Measurements from ENCODE around the gene UBE2J2. TPM values are rescaled to one million over a fixed set of nuclear protein-coding genes. Genes with fewer than 3 reads are reported as not detected.

The UBE2J2 gene
- total RNA-seq, 3 donors from 2014 or later (not counting 1 experiment from before 2014, with no cell fraction given) = 66.0 to 84.2 (median 78.1) TPM

- H3K27ac ChIP-seq (ENCODE audit: low read length) = no peak overlapping the region
- Mint-ChIP-seq H3K36me3 (no peaks in the 10 kb centered on the region), H3K9me3 (no peaks in the 10 kb centered on the region), H3K4me3 (no peak overlapping the region), H3K27ac (no peak overlapping the region), H3K4me1 (peaks cover 0 to 3% of the 10 kb centered on the region in 2 donors), H3K27me3 (ENCODE audit: low read depth in 2 of 2) (no peaks in the 10 kb centered on the region)
- no peaks in the 10 kb centered on the region for H3K27me3 ChIP-seq (ENCODE audit: control insufficient read depth, insufficient read depth, low read length)
- no peak for TF ChIP-seq CTCF (IDR thresholded peaks at IDR 0.05)
- ATAC-seq = peak in 1 of 3 donors; percentile 46
- no peak for DNase-seq
- H3K4me1 ChIP-seq (ENCODE audit: control insufficient read depth, insufficient read depth, low read length) = peaks cover 4% of the 10 kb centered on the region
- intact Hi-C loops (cut with micrococcal nuclease) = no loop called here
- H3K36me3 ChIP-seq (ENCODE audit: control insufficient read depth, insufficient read depth, low read length) = no peaks in the 10 kb centered on the region
- H3K9me3 ChIP-seq (ENCODE audit: control insufficient read depth, insufficient read depth, low read length) = no peaks in the 10 kb centered on the region
- no peak overlapping the region for H3K4me3 ChIP-seq (ENCODE audit: low read length)
- 82% methylated on average over 28 of the region's 30 CpGs for WGBS (ENCODE audit: insufficient coverage)
Measured at GRCh38 chr1:1298861-1299685, 25.4 kb upstream of the UBE2J2 start.

- intact Hi-C loops (cut with micrococcal nuclease) = no loop called here
- no peak overlapping the region for H3K4me3 Mint-ChIP-seq
- H3K27ac Mint-ChIP-seq = no peak overlapping the region
- H3K27me3 Mint-ChIP-seq (ENCODE audit: low read depth in 2 of 2) = no peaks in the 10 kb centered on the region
- TF ChIP-seq CTCF (IDR thresholded peaks at IDR 0.05) = no peak
- Histone ChIP-seq H3K27me3 (ENCODE audit: control insufficient read depth, insufficient read depth, low read length) (no peaks in the 10 kb centered on the region), H3K9me3 (ENCODE audit: control insufficient read depth, insufficient read depth, low read length) (no peaks in the 10 kb centered on the region), H3K27ac (ENCODE audit: low read length) (no peak overlapping the region), H3K36me3 (ENCODE audit: control insufficient read depth, insufficient read depth, low read length) (no peaks in the 10 kb centered on the region), H3K4me1 (ENCODE audit: control insufficient read depth, insufficient read depth, low read length) (peaks cover 4% of the 10 kb centered on the region), H3K4me3 (ENCODE audit: low read length) (no peak overlapping the region)
- H3K36me3 Mint-ChIP-seq = no peaks in the 10 kb centered on the region
- peaks cover 0 to 3% of the 10 kb centered on the region in 2 donors for H3K4me1 Mint-ChIP-seq
- no peaks in the 10 kb centered on the region for H3K9me3 Mint-ChIP-seq
- ATAC-seq = no peak
- WGBS (ENCODE audit: insufficient coverage) = 84% methylated on average over 31 of the region's 31 CpGs
- DNase-seq = no peak
Measured at GRCh38 chr1:1297802-1298424, 24.3 kb upstream of the UBE2J2 start.

GRCh38 chr1:1296070-1297061, 22.7 kb upstream of the UBE2J2 start:
- Histone ChIP-seq H3K4me1 (ENCODE audit: control insufficient read depth, insufficient read depth, low read length) (peaks cover 4% of the 10 kb centered on the region), H3K36me3 (ENCODE audit: control insufficient read depth, insufficient read depth, low read length) (no peaks in the 10 kb centered on the region), H3K9me3 (ENCODE audit: control insufficient read depth, insufficient read depth, low read length) (no peaks in the 10 kb centered on the region), H3K27ac (ENCODE audit: low read length) (no peak overlapping the region), H3K27me3 (ENCODE audit: control insufficient read depth, insufficient read depth, low read length) (no peaks in the 10 kb centered on the region), H3K4me3 (ENCODE audit: low read length) (no peak overlapping the region)
- WGBS (ENCODE audit: insufficient coverage) = 98% methylated on average over 62 of the region's 62 CpGs
- Mint-ChIP-seq H3K9me3 (no peaks in the 10 kb centered on the region), H3K27me3 (ENCODE audit: low read depth in 2 of 2) (no peaks in the 10 kb centered on the region), H3K4me3 (no peak overlapping the region), H3K4me1 (peaks cover 0 to 3% of the 10 kb centered on the region in 2 donors), H3K36me3 (no peaks in the 10 kb centered on the region), H3K27ac (no peak overlapping the region)
- intact Hi-C loops (cut with micrococcal nuclease) = no loop called here
- ATAC-seq (no peak), DNase-seq (no peak)
- TF ChIP-seq CTCF (IDR thresholded peaks at IDR 0.05) = no peak

Measured in natural killer cell (primary cell).